AG09319 (cell line): Measurements from ENCODE around the gene TRIM32.

Source experiments
- DNase-seq: peaks from one replicate; pipeline ENCODE4 v3.0.0-alpha.2; 2010; ENCODE audit warnings: low read depth; ENCODE audit errors: extremely low read depth
- TF ChIP-seq, protein P1 (sequence below): IDR thresholded peaks from 2 replicates; pipeline ENCODE4 v1.5.1; 2011; ENCODE audit warnings: low read depth, mild to moderate bottlenecking, inconsistent platforms, low read length, moderate library complexity

Gene TRIM32

DNA sequence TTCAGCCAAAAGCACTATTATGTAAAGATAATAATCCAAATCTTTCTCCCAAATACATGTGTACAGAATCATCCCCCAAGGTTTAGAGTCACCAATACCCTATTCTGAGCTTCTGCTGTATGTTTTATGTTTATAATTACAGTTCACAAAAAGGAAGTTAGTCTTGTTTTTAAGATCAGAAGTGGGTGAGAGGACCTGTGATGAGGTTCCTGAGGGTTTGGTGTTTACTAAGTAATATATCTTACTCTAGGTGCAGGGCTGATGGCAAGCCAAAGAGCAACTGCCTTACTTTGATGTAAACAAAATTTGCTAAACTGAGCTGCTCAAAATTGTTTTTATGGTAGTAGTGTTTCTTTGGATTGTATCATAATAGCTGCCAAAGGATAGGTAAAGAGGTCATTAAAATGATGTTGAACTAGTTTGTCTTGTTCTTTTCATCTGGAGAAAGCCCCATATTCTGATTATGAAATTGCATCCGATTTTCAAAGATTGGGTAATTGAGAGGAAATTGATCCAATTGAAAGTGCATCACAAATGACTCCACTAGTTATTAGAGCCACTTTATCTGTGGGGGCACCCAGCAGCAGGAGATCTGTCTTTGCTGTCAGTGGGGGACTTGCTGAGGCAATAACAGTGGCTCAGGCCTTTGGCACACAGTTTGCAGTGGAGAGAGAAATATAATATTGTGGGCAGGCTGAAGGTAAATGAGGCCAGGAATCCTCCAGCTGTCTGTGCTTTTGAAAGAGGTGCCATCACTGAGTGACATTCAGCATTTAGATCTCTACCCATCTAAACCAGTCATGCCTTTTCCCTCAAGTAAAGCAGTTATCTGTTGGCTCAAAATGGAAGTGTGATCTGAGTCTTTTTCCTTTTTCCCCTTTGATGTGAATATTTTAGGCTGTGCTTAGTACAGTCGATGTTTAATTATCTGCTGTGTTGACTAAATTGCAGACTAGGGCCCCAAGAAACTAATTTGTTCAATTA, 14.1 kb downstream of the TRIM32 start:
- TF ChIP-seq, protein P1, sequence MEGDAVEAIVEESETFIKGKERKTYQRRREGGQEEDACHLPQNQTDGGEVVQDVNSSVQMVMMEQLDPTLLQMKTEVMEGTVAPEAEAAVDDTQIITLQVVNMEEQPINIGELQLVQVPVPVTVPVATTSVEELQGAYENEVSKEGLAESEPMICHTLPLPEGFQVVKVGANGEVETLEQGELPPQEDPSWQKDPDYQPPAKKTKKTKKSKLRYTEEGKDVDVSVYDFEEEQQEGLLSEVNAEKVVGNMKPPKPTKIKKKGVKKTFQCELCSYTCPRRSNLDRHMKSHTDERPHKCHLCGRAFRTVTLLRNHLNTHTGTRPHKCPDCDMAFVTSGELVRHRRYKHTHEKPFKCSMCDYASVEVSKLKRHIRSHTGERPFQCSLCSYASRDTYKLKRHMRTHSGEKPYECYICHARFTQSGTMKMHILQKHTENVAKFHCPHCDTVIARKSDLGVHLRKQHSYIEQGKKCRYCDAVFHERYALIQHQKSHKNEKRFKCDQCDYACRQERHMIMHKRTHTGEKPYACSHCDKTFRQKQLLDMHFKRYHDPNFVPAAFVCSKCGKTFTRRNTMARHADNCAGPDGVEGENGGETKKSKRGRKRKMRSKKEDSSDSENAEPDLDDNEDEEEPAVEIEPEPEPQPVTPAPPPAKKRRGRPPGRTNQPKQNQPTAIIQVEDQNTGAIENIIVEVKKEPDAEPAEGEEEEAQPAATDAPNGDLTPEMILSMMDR, result no peak
- DNase-seq, result no peak

DNA sequence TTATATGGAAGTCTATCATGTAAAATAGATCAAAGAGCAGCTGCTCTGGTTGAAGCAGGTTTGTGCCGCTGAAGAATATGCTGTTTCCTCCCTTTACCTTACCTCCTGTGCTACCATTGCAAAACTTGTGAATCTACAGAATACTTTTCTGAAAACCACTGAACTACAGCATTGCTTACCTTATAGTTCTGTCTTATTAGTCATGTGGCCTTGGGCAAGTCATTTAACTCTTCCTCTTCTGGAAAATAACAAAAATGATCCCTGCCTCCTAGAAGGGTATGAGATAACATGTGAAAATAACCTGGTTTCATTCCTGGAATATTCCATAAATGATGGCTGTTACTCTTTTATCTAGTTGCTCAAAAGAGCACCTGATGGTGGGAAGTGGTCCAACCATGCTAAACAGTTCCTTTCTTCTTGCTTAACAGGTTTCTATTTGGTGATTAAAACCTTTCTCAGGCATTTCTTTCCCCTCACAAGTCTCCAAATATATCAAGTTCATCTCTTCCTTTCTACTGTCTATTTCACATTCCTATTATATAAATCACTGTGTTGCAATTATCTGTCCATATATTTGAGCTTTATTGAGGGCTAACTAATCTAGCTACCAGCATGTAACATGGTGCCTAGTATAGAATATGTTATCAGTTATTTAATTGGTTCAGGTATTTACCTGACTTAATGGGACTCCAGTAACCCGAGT, 15.0 kb downstream of the TRIM32 start:
- TF ChIP-seq, protein P1, result no peak
- DNase-seq, result no peak

DNA sequence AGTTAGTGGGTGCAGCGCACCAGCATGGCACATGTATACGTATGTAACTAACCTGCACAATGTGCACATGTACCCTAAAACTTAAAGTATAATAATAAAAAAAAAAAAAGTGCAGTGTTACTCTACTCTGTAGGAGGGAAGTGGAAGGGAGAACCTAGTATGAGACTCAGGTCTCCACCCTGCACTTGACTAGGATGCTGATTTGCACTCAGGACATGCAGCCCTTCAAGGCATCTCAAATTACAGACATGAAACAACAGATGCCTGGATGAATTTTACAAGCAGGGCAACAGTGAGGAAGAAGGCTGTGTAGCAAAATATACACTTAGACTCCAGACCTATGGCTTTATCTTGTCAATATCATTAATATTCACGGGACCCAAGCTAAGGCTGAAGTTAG, 16.5 kb downstream of the TRIM32 start:
- TF ChIP-seq, protein P1, result no peak
- DNase-seq, result no peak

DNA sequence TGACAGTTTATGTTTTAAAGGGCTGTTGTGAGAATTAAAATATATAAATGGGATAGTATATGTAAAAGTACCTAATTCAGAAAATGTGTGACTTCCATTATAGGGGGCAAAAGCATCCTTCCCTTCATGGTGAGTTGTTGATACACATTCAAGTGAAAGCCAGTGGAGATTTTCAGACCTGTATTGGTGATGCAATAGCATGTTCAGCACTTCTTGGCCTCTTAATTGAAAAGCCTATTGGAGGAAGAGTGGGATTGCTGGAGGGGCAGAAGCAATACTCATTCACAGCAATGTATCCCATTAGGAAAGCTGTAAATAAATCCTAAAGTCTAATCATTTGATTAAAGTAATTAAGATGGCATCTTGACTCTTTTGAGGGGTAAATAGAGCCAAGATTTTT, 17.4 kb downstream of the TRIM32 start:
- TF ChIP-seq, protein P1, result no peak
- DNase-seq, result no peak

DNA sequence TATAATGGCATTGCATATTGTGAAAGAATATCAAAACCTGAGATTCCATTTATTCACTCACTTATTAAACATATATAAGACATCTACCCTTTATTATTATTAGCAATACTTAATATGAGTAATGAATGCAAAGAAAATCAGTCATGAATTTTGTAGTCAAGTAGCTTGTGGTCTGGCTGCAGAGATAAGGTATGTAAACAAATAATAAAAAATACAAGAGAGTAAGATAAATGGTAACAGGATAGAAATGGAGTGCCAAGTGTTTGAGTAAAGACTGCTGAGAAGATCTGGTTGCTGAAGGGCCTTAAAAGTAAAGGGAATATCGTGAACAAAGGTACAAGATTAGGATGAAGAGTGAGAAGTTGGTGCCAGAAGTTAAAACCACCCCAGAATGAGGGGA, 18.4 kb downstream of the TRIM32 start:
- TF ChIP-seq, protein P1, result no peak
- no peak for DNase-seq

DNA sequence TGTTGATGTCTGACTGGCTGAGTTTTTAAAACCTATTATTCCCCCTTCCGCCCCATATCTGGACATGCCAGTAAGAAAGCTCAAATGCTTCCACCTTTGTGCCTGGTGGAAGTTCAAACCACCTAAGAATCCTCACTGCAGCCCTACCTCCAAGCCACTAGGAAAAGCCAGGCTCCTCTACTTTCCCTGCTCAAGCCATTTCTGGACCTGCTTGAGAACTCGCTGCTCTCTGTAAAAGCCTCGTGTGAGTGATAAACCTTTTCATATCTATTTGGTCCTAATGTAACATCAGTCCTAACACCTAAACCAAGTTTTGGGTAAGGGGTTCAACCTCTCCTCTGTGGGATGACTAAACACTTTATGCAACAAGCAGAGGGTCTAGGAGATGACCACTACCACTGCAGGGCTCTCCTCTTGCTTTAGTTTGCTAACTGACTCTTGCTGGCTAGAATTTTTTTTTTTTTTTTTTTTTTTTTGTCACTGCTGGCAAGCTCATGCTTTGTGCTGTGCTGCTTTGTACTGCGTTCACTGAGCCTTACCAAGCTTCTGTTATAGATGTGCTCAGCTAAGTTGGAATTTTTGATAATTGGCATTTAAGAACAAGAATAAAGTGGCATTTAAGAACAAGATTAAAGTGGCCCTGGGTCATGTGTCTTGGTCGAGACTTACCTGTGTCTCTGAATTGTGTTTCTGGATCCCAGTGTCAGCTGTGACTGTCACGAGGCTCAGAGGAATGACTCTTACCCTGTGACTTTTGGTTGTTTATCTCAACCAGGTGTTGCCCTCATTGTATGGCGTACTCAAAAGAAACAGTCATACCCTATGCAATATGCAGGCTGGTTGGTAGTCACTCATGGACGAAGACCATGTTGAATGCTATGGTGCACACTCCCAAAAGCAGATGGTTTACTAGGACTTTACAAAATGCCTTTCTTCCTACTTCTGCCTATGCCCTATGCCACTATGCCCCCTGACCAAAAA, 19.5 kb downstream of the TRIM32 start:
- TF ChIP-seq, protein P1, result no peak
- DNase-seq, result no peak
